Measurements from ENCODE around the gene ELP4. TPM values are rescaled to one million over a fixed set of nuclear protein-coding genes. Genes with fewer than 3 reads are reported as not detected.

The ELP4 gene
- total RNA-seq, 1 experiment from 2014 or later, result 20.3 TPM

- intact Hi-C loops (cut with micrococcal nuclease; ENCODE audit: unreplicated experiment), result no loop called here
- Mint-ChIP-seq H3K4me1 (ENCODE audit: low read depth, unreplicated experiment) (no peaks in the 10 kb centered on the region), H3K27me3 (ENCODE audit: unreplicated experiment) (no peaks in the 10 kb centered on the region), H3K9me3 (ENCODE audit: low read depth, unreplicated experiment) (no peaks in the 10 kb centered on the region), H3K4me3 (ENCODE audit: low read depth, unreplicated experiment) (no peak overlapping the region), H3K36me3 (ENCODE audit: insufficient read depth, unreplicated experiment) (no peaks in the 10 kb centered on the region), H3K27ac (ENCODE audit: unreplicated experiment) (no peak overlapping the region)
- no TSS peak for BruUV-seq (replicated peaks)
- TF ChIP-seq CTCF (IDR thresholded peaks at IDR 0.05; ENCODE audit: unreplicated experiment), result no peak
- DNase-seq, result no peak
- CTCF ChIA-PET, result no interaction called here
Observed at GRCh38 chr11:31655483-31655882, 145.9 kb downstream of the ELP4 start.

DNA sequence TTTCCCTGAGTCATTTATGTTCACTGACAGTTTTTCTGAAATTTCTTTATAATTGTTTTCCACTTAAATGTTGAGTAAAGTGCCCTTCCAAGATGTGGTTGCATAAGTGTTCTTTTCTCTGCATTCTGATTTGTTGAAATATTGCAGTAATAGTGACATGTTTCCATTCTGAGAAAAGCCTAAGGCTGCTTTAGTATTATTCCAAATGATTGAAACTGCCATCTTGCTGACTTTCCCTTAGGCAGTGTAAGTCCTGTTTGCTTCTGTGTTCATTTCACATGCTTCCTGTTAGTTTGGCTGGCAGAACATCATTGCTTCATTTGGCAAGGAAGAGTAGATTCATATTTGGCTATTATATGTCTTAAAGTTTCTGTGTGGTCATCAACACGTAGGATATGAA, 146.5 kb downstream of the ELP4 start:
- Mint-ChIP-seq H3K27ac (ENCODE audit: unreplicated experiment) (no peak overlapping the region), H3K36me3 (ENCODE audit: insufficient read depth, unreplicated experiment) (no peaks in the 10 kb centered on the region), H3K9me3 (ENCODE audit: low read depth, unreplicated experiment) (no peaks in the 10 kb centered on the region), H3K4me1 (ENCODE audit: low read depth, unreplicated experiment) (no peaks in the 10 kb centered on the region), H3K27me3 (ENCODE audit: unreplicated experiment) (no peaks in the 10 kb centered on the region), H3K4me3 (ENCODE audit: low read depth, unreplicated experiment) (no peak overlapping the region)
- intact Hi-C loops (cut with micrococcal nuclease; ENCODE audit: unreplicated experiment), result no loop called here
- no peak for TF ChIP-seq CTCF (IDR thresholded peaks at IDR 0.05; ENCODE audit: unreplicated experiment)
- BruUV-seq (replicated peaks), result no TSS peak
- no peak for DNase-seq
- CTCF ChIA-PET, result no interaction called here

GRCh38 chr11:31657091-31657490, 147.5 kb downstream of the ELP4 start:
- no peaks in the 10 kb centered on the region for H3K36me3 Mint-ChIP-seq (ENCODE audit: insufficient read depth, unreplicated experiment)
- intact Hi-C loops (cut with micrococcal nuclease; ENCODE audit: unreplicated experiment), result no loop called here
- BruUV-seq (replicated peaks), result no TSS peak
- H3K9me3 Mint-ChIP-seq (ENCODE audit: low read depth, unreplicated experiment), result no peaks in the 10 kb centered on the region
- no peaks in the 10 kb centered on the region for H3K27me3 Mint-ChIP-seq (ENCODE audit: unreplicated experiment)
- no peak overlapping the region for H3K27ac Mint-ChIP-seq (ENCODE audit: unreplicated experiment)
- TF ChIP-seq CTCF (IDR thresholded peaks at IDR 0.05; ENCODE audit: unreplicated experiment), result no peak
- CTCF ChIA-PET, result no interaction called here
- no peak overlapping the region for H3K4me3 Mint-ChIP-seq (ENCODE audit: low read depth, unreplicated experiment)
- no peak for DNase-seq
- H3K4me1 Mint-ChIP-seq (ENCODE audit: low read depth, unreplicated experiment), result no peaks in the 10 kb centered on the region

DNA sequence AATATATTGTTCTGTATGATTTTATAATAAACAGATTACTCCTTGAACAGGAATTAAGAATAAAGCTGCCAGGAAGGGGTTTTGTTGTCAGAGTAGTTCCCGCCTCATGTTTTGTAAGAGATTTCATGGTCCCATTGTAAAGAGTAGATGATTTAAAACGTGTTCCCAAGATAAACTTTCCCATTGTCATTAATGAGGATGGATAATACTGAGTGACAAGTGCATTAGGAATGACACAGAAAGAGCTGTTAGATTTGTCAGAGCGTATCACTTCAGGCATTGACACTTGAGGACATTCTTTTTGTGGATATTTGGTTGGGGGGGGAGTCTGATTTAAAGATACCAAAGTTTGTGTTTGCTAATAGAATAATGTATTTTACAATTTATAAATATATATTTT, 154.6 kb downstream of the ELP4 start:
- Mint-ChIP-seq H3K36me3 (ENCODE audit: insufficient read depth, unreplicated experiment) (no peaks in the 10 kb centered on the region), H3K9me3 (ENCODE audit: low read depth, unreplicated experiment) (no peaks in the 10 kb centered on the region), H3K27me3 (ENCODE audit: unreplicated experiment) (no peaks in the 10 kb centered on the region), H3K4me3 (ENCODE audit: low read depth, unreplicated experiment) (no peak overlapping the region), H3K4me1 (ENCODE audit: low read depth, unreplicated experiment) (no peaks in the 10 kb centered on the region), H3K27ac (ENCODE audit: unreplicated experiment) (no peak overlapping the region)
- no peak for DNase-seq
- intact Hi-C loops (cut with micrococcal nuclease; ENCODE audit: unreplicated experiment), result no loop called here
- CTCF ChIA-PET, result no interaction called here
- BruUV-seq (replicated peaks), result no TSS peak
- TF ChIP-seq CTCF (IDR thresholded peaks at IDR 0.05; ENCODE audit: unreplicated experiment), result no peak

DNA sequence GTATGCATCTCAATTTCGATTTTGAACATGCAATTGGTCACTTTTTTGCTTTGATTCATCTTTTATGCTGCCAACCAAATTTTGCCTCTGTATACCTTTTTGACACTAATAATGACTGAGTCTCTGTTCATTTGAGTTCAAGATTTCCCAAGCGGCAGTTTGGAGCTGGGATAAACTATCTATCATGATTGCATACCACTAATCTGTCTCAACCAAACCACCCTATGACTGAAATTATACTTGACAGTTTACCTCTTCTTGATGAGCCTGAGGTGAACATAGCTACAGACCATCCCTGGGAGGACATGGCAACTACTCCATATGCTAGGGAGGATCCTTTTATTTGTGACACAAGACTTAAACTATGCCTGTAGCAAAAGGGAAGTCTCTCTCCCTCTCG, 155.4 kb downstream of the ELP4 start:
- Mint-ChIP-seq H3K4me1 (ENCODE audit: low read depth, unreplicated experiment) (no peaks in the 10 kb centered on the region), H3K27ac (ENCODE audit: unreplicated experiment) (no peak overlapping the region), H3K27me3 (ENCODE audit: unreplicated experiment) (no peaks in the 10 kb centered on the region), H3K36me3 (ENCODE audit: insufficient read depth, unreplicated experiment) (no peaks in the 10 kb centered on the region), H3K4me3 (ENCODE audit: low read depth, unreplicated experiment) (no peak overlapping the region), H3K9me3 (ENCODE audit: low read depth, unreplicated experiment) (no peaks in the 10 kb centered on the region)
- no peak for TF ChIP-seq CTCF (IDR thresholded peaks at IDR 0.05; ENCODE audit: unreplicated experiment)
- BruUV-seq (replicated peaks), result no TSS peak
- no peak for DNase-seq
- intact Hi-C loops (cut with micrococcal nuclease; ENCODE audit: unreplicated experiment), result no loop called here
- CTCF ChIA-PET, result no interaction called here
